ENCODE results near the gene GMDS. TPM values are rescaled to one million over a fixed set of nuclear protein-coding genes. Genes with fewer than 3 reads are reported as not detected.

Gene GMDS
- total and polyA plus RNA-seq, 4 donors = 7.3 to 28.3 (median 16.1) TPM

- Histone ChIP-seq H3K4me3 (no peak overlapping the region), H3K9me3 (ENCODE audit: control insufficient read depth in 4 of 4, insufficient read depth in 3 of 4, low read length in 3 of 4) (peaks cover 0 to 1% (median 0%) of the 10 kb centered on the region in 4 donors), H3K27ac (ENCODE audit: low read depth in 1 of 2, low read length in 1 of 2) (no peak overlapping the region), H3K27me3 (ENCODE audit: control insufficient read depth in 3 of 3, insufficient read depth in 3 of 3, low read length in 2 of 3) (no peaks in the 10 kb centered on the region), H3K4me1 (ENCODE audit: control insufficient read depth in 5 of 5, insufficient read depth in 5 of 5, low read length in 5 of 5) (no peaks in the 10 kb centered on the region), H3K36me3 (ENCODE audit: control insufficient read depth in 4 of 4, insufficient read depth in 4 of 4, low read length in 4 of 4) (peaks cover 0 to 3% (median 0%) of the 10 kb centered on the region in 4 donors), H3K9ac (ENCODE audit: insufficient read depth in 1 of 2, low read length in 2 of 2) (no peak overlapping the region)
- no peak for ATAC-seq (ENCODE audit: insufficient read depth, low FRiP score)
- no peak for DNase-seq
- WGBS, 2 donors = 95% methylated on average over 8 of the region's 8 CpGs
- TF ChIP-seq CTCF (IDR thresholded peaks at IDR 0.05; ENCODE audit: control extremely low read depth, extremely low read depth) = no peak
Observed at GRCh38 chr6:1729750-1730140, 515.7 kb downstream of the GMDS start.

- no peak overlapping the region for H3K4me3 ChIP-seq
- DNase-seq (peak in 2 of 3 donors; percentile 12 to 32), ATAC-seq (ENCODE audit: insufficient read depth, low FRiP score) (no peak)
- H3K27me3 ChIP-seq (ENCODE audit: control insufficient read depth in 3 of 3, insufficient read depth in 3 of 3, low read length in 2 of 3) = no peaks in the 10 kb centered on the region
- H3K4me1 ChIP-seq (ENCODE audit: control insufficient read depth in 5 of 5, insufficient read depth in 5 of 5, low read length in 5 of 5) = peaks cover 0 to 3% (median 0%) of the 10 kb centered on the region in 5 donors
- no peak for TF ChIP-seq CTCF (IDR thresholded peaks at IDR 0.05; ENCODE audit: control extremely low read depth, extremely low read depth)
- H3K36me3 ChIP-seq (ENCODE audit: control insufficient read depth in 4 of 4, insufficient read depth in 4 of 4, low read length in 4 of 4) = peaks cover 0 to 3% (median 0%) of the 10 kb centered on the region in 4 donors
- H3K9me3 ChIP-seq (ENCODE audit: control insufficient read depth in 4 of 4, insufficient read depth in 3 of 4, low read length in 3 of 4) = peaks cover 0 to 1% (median 0%) of the 10 kb centered on the region in 4 donors
- no peak overlapping the region for H3K27ac ChIP-seq (ENCODE audit: low read depth in 1 of 2, low read length in 1 of 2)
- no peak overlapping the region for H3K9ac ChIP-seq (ENCODE audit: insufficient read depth in 1 of 2, low read length in 2 of 2)
- WGBS, 2 donors = 81 to 88% methylated on average over 7 of the region's 7 CpGs
Observed at GRCh38 chr6:1729133-1729749, 516.2 kb downstream of the GMDS start.

- TF ChIP-seq CTCF (IDR thresholded peaks at IDR 0.05; ENCODE audit: control extremely low read depth, extremely low read depth) = no peak
Observed at GRCh38 chr6:1726341-1726768, 519.0 kb downstream of the GMDS start.

More at GRCh38 chr6:1726341-1726768, 519.0 kb downstream of the GMDS start:
- Histone ChIP-seq H3K9me3 (ENCODE audit: control insufficient read depth in 4 of 4, insufficient read depth in 3 of 4, low read length in 3 of 4) (peaks cover 0 to 1% (median 0%) of the 10 kb centered on the region in 4 donors), H3K27ac (ENCODE audit: low read depth in 1 of 2, low read length in 1 of 2) (no peak overlapping the region), H3K4me3 (no peak overlapping the region), H3K4me1 (ENCODE audit: control insufficient read depth in 5 of 5, insufficient read depth in 5 of 5, low read length in 5 of 5) (peaks cover 0 to 3% (median 3%) of the 10 kb centered on the region in 5 donors), H3K9ac (ENCODE audit: insufficient read depth in 1 of 2, low read length in 2 of 2) (no peak overlapping the region), H3K27me3 (ENCODE audit: control insufficient read depth in 3 of 3, insufficient read depth in 3 of 3, low read length in 2 of 3) (no peaks in the 10 kb centered on the region), H3K36me3 (ENCODE audit: control insufficient read depth in 4 of 4, insufficient read depth in 4 of 4, low read length in 4 of 4) (peaks cover 0 to 3% (median 0%) of the 10 kb centered on the region in 4 donors)
- WGBS, 2 donors = 71 to 88% methylated on average over 11 of the region's 11 CpGs
- ATAC-seq (ENCODE audit: insufficient read depth, low FRiP score) = no peak
- no peak for DNase-seq

All from lung (tissue), 12 donors.